HEK293T (cell line): ENCODE results near the gene DNAJB14.

Source experiments
- ARNT ChIP-seq: fragments of 450-650 bp; IDR thresholded peaks from 2 replicates; pipeline ENCODE4 v1.6.1; 2017; ENCODE audit warnings: mild to moderate bottlenecking
- FOXK2 ChIP-seq: fragments of 450-650 bp; IDR thresholded peaks from 2 replicates; pipeline ENCODE4 v1.6.1; 2016; ENCODE audit warnings: mild to moderate bottlenecking
- FOXM1 ChIP-seq: fragments of 450-650 bp; IDR thresholded peaks from 2 replicates; pipeline ENCODE4 v1.6.1; 2017; ENCODE audit warnings: mild to moderate bottlenecking, borderline replicate concordance
- HDGF ChIP-seq: fragments of 450-650 bp; IDR thresholded peaks from 2 replicates; pipeline ENCODE4 v1.6.1; 2017; ENCODE audit warnings: antibody characterized with exemption, borderline replicate concordance
- LEF1 ChIP-seq: fragments of 450-650 bp; IDR thresholded peaks from 2 replicates; pipeline ENCODE4 v1.6.1; 2017; ENCODE audit warnings: mild to moderate bottlenecking, borderline replicate concordance
- SP1 ChIP-seq: fragments of 450-650 bp; IDR thresholded peaks from 2 replicates; pipeline ENCODE4 v1.6.1; 2017
- ZNF384 ChIP-seq: fragments of 450-650 bp; IDR thresholded peaks from 2 replicates; pipeline ENCODE4 v1.6.1; 2016

DNA sequence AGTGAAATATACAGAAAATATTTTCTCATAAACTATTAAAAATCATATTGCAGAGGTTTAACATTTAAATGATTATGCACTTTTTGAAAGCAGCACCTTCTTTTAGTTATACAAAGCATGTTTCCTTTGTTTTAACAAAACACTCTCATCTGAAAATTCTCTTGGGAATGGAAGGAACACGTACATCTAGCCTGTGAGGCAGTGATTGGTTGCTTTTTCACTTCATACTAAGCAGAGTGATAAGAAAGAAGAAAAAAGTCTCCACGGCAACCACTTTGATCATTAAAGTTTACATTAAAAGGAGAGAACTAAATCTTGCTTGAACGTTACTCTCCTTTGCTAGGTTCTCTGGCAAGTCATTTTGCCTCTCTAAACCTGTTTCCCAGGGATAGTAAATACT is 45.3 kb upstream of the DNAJB14 start:
- TF ChIP-seq LEF1 (no peak), HDGF (no peak), SP1 (no peak), FOXK2 (no peak), ARNT (no peak), ZNF384 (no peak), FOXM1 (no peak)
